GM04504 (cell line): ENCODE results near the gene FALEC.
"Not testable (repeated sequence)": the region's sequence is repeated elsewhere in the genome, so short reads cannot be mapped to it uniquely, and the experiment has no call there.

ENCODE experiments used
- DNase-seq: peaks from one replicate; pipeline ENCODE4 v3.0.0-alpha.2; 2012; ENCODE audit warnings: low read depth

FALEC gene

GRCh38 chr1:150558761-150559655, 43.5 kb downstream of the FALEC start:
- DNase-seq: no peak

GRCh38 chr1:150559656-150560010, 44.1 kb downstream of the FALEC start:
- DNase-seq: no peak

GRCh38 chr1:150560011-150560438, 44.5 kb downstream of the FALEC start:
- no peak for DNase-seq

- DNase-seq: no peak
These were observed 45.2 kb downstream of the FALEC start for GRCh38 chr1:150560576-150561253.

GRCh38 chr1:150561254-150561973, 45.9 kb downstream of the FALEC start:
- DNase-seq: peak; percentile 98

GRCh38 chr1:150561974-150562445, 46.5 kb downstream of the FALEC start:
- peak; percentile 90 for DNase-seq

GRCh38 chr1:150562446-150563339, 47.1 kb downstream of the FALEC start:
- DNase-seq: no peak

- no peak for DNase-seq
These were observed 47.9 kb downstream of the FALEC start for GRCh38 chr1:150563340-150564038.

GRCh38 chr1:150564051-150564991, 48.8 kb downstream of the FALEC start:
- no peak for DNase-seq

- DNase-seq: not testable (repeated sequence)
These were observed 49.9 kb downstream of the FALEC start for GRCh38 chr1:150565240-150565991.

GRCh38 chr1:150566589-150567340, 51.2 kb downstream of the FALEC start:
- DNase-seq: no peak

GRCh38 chr1:150567341-150567716, 51.8 kb downstream of the FALEC start:
- DNase-seq: no peak

- peak; percentile 97 for DNase-seq
These were observed 52.4 kb downstream of the FALEC start for GRCh38 chr1:150567717-150568593.

GRCh38 chr1:150568594-150568966, 53.0 kb downstream of the FALEC start:
- DNase-seq: no peak

GRCh38 chr1:150572918-150573647, 57.5 kb downstream of the FALEC start:
- no peak for DNase-seq

GRCh38 chr1:150573648-150574071, 58.1 kb downstream of the FALEC start:
- DNase-seq: not testable (repeated sequence)
